Ishikawa (cell line): Measurements from ENCODE around the gene HHIPL1.

Experiments
- CREB1 ChIP-seq: IDR thresholded peaks from 2 replicates; pipeline ENCODE4 v1.6.1; 2012; ENCODE audit warnings: low read depth
- EGR1 ChIP-seq: IDR thresholded peaks from 2 replicates; pipeline ENCODE4 v1.6.1; 2012
- EP300 ChIP-seq: IDR thresholded peaks from 2 replicates; pipeline ENCODE4 v1.6.1; 2012; ENCODE audit warnings: borderline replicate concordance
- RAD21 ChIP-seq: IDR thresholded peaks from 2 replicates; pipeline ENCODE4 v1.6.1; 2012; ENCODE audit warnings: low read depth
- REST ChIP-seq: IDR thresholded peaks from 2 replicates; pipeline ENCODE4 v1.6.1; 2012; ENCODE audit warnings: low read depth, mild to moderate bottlenecking
- TAF1 ChIP-seq: IDR thresholded peaks from 2 replicates; pipeline ENCODE4 v1.6.1; 2012; ENCODE audit warnings: low read depth, mild to moderate bottlenecking
- TEAD4 ChIP-seq: IDR thresholded peaks from 2 replicates; pipeline ENCODE4 v1.6.1; 2012
- USF1 ChIP-seq: IDR thresholded peaks from 2 replicates; pipeline ENCODE4 v1.6.1; 2012
- YY1 ChIP-seq: IDR thresholded peaks from 2 replicates; pipeline ENCODE4 v1.6.1; 2012; ENCODE audit warnings: low read depth
- ZBTB7A ChIP-seq: IDR thresholded peaks from 2 replicates; pipeline ENCODE4 v1.6.1; 2012; ENCODE audit warnings: low read depth

GRCh38 chr14:99686557-99687283 is 41.8 kb downstream of the HHIPL1 start:
- no peak for TF ChIP-seq EP300
- TF ChIP-seq REST = no peak
- no peak for TF ChIP-seq ZBTB7A
- TF ChIP-seq USF1 = no peak
- no peak for TF ChIP-seq TAF1
- TF ChIP-seq YY1 = no peak
- TF ChIP-seq CREB1 = no peak
- no peak for TF ChIP-seq EGR1
- no peak for TF ChIP-seq TEAD4
- no peak for TF ChIP-seq RAD21
